Endodermal cell (in vitro differentiated cells): ENCODE data around the gene TNNC1. TPM values are rescaled to one million over a fixed set of nuclear protein-coding genes. Genes with fewer than 3 reads are reported as not detected.

Experiments used
- DNase-seq: peaks from one replicate; pipeline ENCODE4 v3.0.0-alpha.2; 2017
- H3K27ac ChIP-seq: 2 replicates; pipeline ENCODE4 v1.5.1; 2013; ENCODE audit warnings: mild to moderate bottlenecking, low read depth, low read length, moderate library complexity
- H3K27me3 ChIP-seq: 2 replicates; pipeline ENCODE4 v1.6.1; 2013; ENCODE audit warnings: mild to moderate bottlenecking, low read length, moderate library complexity; ENCODE audit not compliant: insufficient read depth, control insufficient read depth, poor library complexity, severe bottlenecking
- H3K36me3 ChIP-seq: 2 replicates; pipeline ENCODE4 v1.7.0; 2013; ENCODE audit warnings: mild to moderate bottlenecking, low read length, moderate library complexity; ENCODE audit not compliant: control insufficient read depth, insufficient read depth
- H3K4me1 ChIP-seq: one replicate; pipeline ENCODE4 v1.7.0; 2013; ENCODE audit warnings: low read length; ENCODE audit not compliant: control insufficient read depth, insufficient read depth
- H3K4me3 ChIP-seq: 2 replicates; pipeline ENCODE4 v1.5.1; 2013; ENCODE audit warnings: mild to moderate bottlenecking, low read length, moderate library complexity
- H3K9ac ChIP-seq: 2 replicates; pipeline ENCODE4 v1.6.1; 2013; ENCODE audit warnings: mild to moderate bottlenecking, low read length, moderate library complexity; ENCODE audit not compliant: poor library complexity, severe bottlenecking; ENCODE audit errors: extremely low read depth
- H3K9me3 ChIP-seq: 2 replicates; pipeline ENCODE4 v1.6.1; 2013; ENCODE audit warnings: mild to moderate bottlenecking, low read length, moderate library complexity; ENCODE audit not compliant: control insufficient read depth
- H3K27ac Mint-ChIP-seq: 2 replicates; pipeline ENCODE4 v1.8.0; 2020; ENCODE audit warnings: mixed read lengths
- H3K27me3 Mint-ChIP-seq: 2 replicates; pipeline ENCODE4 v1.8.0; 2021; ENCODE audit warnings: mild to moderate bottlenecking, mixed read lengths; ENCODE audit not compliant: insufficient read depth
- H3K36me3 Mint-ChIP-seq: 2 replicates; pipeline ENCODE4 v1.8.0; 2020; ENCODE audit warnings: low read depth, mixed read lengths
- H3K4me1 Mint-ChIP-seq: 2 replicates; pipeline ENCODE4 v1.8.0; 2020; ENCODE audit warnings: mixed read lengths
- H3K4me3 Mint-ChIP-seq: 2 replicates; pipeline ENCODE4 v1.8.0; 2020; ENCODE audit warnings: mild to moderate bottlenecking, moderate library complexity, mixed read lengths
- H3K9me3 Mint-ChIP-seq: 2 replicates; pipeline ENCODE4 v1.8.0; 2020; ENCODE audit warnings: mild to moderate bottlenecking, mixed read lengths
- WGBS, 2 experiments: methylation state at CpG; one replicate each; pipeline versions ENCODE4 v1.1.5 to v1.1.7; 2013; ENCODE audit warnings: missing lambda C conversion rate in 2 of 2, mixed read lengths in 1 of 2; ENCODE audit not compliant: insufficient coverage in 1 of 2, insufficient read length in 1 of 2; 5-methylcytosine and 5-hydroxymethylcytosine counted together
- total RNA-seq, 2 donors: library from RNA; stranded (reverse); fragmentation: NEBNext Ultra II Directional in 1 of 2; extraction: Animal tissue kit (Norgen Biotek cat#: 25700) in 1 of 2; gene quantifications; 2 replicates in 1 of 2; 3 replicates in 1 of 2; pipeline ENCODE4 v1.2.1, GENCODE V29; 2021
- TF ChIP-seq, protein P1 (sequence below): fragments of 200-600 bp; sonication (generic); conservative IDR thresholded peaks from 2 replicates; pipeline ENCODE4 v1.5.0; 2021; ENCODE audit warnings: antibody characterized with exemption, mild to moderate bottlenecking

The TNNC1 gene
- total RNA-seq, 2 donors from 2014 or later, result 44.8 to 64.6 TPM

DNA sequence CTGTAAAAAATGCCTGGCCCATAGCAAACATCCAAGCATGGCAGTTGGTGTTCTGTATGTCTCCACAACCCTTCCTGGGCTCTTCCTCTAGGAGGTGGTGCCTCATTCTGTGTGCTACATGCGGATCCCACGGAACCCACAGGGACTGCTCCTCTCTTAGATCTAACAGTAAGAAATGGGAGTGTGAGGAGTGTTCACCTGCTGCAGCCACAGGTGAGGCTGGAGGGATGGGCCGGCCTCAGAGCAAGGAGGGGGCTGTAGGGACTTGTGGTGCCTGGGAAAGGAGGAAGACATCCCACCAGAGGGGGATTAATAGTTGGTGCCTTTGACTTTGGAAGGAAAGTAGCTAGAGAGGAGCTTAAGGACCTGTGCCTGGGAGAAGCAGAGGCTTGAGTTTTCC lies 31.2 kb downstream of the TNNC1 start:
- H3K9me3 ChIP-seq, result no peaks in the 10 kb centered on the region
- no peak overlapping the region for H3K4me3 ChIP-seq
- Mint-ChIP-seq H3K4me1 (peaks cover 18% of the 10 kb centered on the region), H3K27me3 (no peaks in the 10 kb centered on the region), H3K4me3 (no peak overlapping the region), H3K27ac (peak overlapping the region; percentile 20), H3K9me3 (no peaks in the 10 kb centered on the region), H3K36me3 (no peaks in the 10 kb centered on the region)
- H3K4me1 ChIP-seq, result peaks cover 5% of the 10 kb centered on the region
- TF ChIP-seq, protein P1, sequence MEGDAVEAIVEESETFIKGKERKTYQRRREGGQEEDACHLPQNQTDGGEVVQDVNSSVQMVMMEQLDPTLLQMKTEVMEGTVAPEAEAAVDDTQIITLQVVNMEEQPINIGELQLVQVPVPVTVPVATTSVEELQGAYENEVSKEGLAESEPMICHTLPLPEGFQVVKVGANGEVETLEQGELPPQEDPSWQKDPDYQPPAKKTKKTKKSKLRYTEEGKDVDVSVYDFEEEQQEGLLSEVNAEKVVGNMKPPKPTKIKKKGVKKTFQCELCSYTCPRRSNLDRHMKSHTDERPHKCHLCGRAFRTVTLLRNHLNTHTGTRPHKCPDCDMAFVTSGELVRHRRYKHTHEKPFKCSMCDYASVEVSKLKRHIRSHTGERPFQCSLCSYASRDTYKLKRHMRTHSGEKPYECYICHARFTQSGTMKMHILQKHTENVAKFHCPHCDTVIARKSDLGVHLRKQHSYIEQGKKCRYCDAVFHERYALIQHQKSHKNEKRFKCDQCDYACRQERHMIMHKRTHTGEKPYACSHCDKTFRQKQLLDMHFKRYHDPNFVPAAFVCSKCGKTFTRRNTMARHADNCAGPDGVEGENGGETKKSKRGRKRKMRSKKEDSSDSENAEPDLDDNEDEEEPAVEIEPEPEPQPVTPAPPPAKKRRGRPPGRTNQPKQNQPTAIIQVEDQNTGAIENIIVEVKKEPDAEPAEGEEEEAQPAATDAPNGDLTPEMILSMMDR, result no peak
- no peak for DNase-seq
- no peaks in the 10 kb centered on the region for H3K27me3 ChIP-seq
- WGBS, 2 experiments, result 92% methylated on average over 2 to 3 of the region's 3 CpGs
- no peaks in the 10 kb centered on the region for H3K36me3 ChIP-seq
- H3K27ac ChIP-seq, result no peak overlapping the region
- no peak overlapping the region for H3K9ac ChIP-seq

DNA sequence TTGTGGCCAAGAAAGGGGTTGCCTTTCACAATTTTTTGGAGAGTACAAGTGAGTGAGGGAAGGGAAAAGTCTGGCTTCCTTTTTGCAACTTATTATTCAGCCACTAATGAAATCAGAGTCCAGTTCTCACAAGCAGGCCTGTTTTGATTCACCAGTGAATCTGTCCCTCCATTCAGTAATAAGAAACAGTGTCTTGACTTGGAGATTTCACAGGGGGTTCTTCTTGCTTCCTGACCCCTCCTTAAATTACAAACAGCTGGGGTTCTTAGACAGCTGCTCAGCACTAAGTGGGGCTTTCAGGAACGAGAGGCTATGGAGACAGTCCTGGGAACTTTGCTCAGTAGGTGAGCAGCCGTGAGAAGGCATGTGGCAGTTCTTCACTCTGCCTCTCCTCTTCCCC lies 33.5 kb downstream of the TNNC1 start:
- no peak overlapping the region for H3K27ac ChIP-seq
- Mint-ChIP-seq H3K27me3 (no peaks in the 10 kb centered on the region), H3K36me3 (peaks cover 8% of the 10 kb centered on the region), H3K9me3 (no peaks in the 10 kb centered on the region), H3K4me1 (peaks cover 18% of the 10 kb centered on the region), H3K4me3 (no peak overlapping the region), H3K27ac (no peak overlapping the region)
- no peak overlapping the region for H3K4me3 ChIP-seq
- H3K27me3 ChIP-seq, result no peaks in the 10 kb centered on the region
- peaks cover 5% of the 10 kb centered on the region for H3K4me1 ChIP-seq
- DNase-seq, result no peak
- no peaks in the 10 kb centered on the region for H3K36me3 ChIP-seq
- no peak overlapping the region for H3K9ac ChIP-seq
- TF ChIP-seq, protein P1, result no peak
- H3K9me3 ChIP-seq, result no peaks in the 10 kb centered on the region
- WGBS, 2 experiments, result 78 to 95% methylated on average over 2 of the region's 2 CpGs

DNA sequence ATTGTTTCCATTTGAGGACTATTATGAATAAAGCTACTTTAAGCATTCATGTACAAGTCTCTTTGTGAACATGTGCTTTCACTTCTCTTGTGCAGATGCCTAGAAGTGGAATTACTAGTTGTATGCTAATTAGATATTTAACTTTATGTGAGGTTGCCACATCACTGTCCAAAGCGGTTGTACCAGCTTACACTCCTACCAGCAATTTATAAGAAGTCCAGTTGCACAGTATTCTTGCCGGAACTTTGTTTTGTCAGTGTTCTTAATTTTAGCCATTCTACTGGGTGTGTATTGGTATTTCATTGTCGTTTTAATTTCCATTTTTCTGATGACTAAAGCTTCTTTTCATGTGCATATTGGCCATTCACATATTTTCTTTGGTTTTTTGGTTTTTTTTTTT lies 38.0 kb downstream of the TNNC1 start:
- no peaks in the 10 kb centered on the region for H3K27me3 Mint-ChIP-seq
- no peak overlapping the region for H3K27ac Mint-ChIP-seq
- DNase-seq, result no peak
- peaks cover 10% of the 10 kb centered on the region for H3K4me1 Mint-ChIP-seq
- Histone ChIP-seq H3K27me3 (no peaks in the 10 kb centered on the region), H3K36me3 (no peaks in the 10 kb centered on the region), H3K9me3 (no peaks in the 10 kb centered on the region), H3K4me3 (no peak overlapping the region), H3K27ac (no peak overlapping the region), H3K4me1 (peaks cover 11% of the 10 kb centered on the region), H3K9ac (no peak overlapping the region)
- no peaks in the 10 kb centered on the region for H3K9me3 Mint-ChIP-seq
- H3K36me3 Mint-ChIP-seq, result peaks cover 10% of the 10 kb centered on the region
- TF ChIP-seq, protein P1, result no peak
- no peak overlapping the region for H3K4me3 Mint-ChIP-seq
- 83 to 94% methylated on average over 1 to 3 of the region's 3 CpGs for WGBS, 2 experiments
